Glutamatergic neuron (in vitro differentiated cells): ENCODE results near the gene ZFP36L1. TPM values are rescaled to one million over a fixed set of nuclear protein-coding genes. Genes with fewer than 3 reads are reported as not detected.

Experiments
- DNase-seq: peaks from one replicate; pipeline ENCODE4 v3.0.0; 2022
- H3K27ac Mint-ChIP-seq: one replicate; pipeline ENCODE4 v1.8.0; 2020; ENCODE audit warnings: mild to moderate bottlenecking, mixed read lengths, inconsistent platforms; ENCODE audit not compliant: unreplicated experiment
- H3K27me3 Mint-ChIP-seq: one replicate; pipeline ENCODE4 v1.8.0; 2020; ENCODE audit warnings: mild to moderate bottlenecking, moderate library complexity, mixed read lengths, inconsistent platforms; ENCODE audit not compliant: unreplicated experiment
- H3K36me3 Mint-ChIP-seq: one replicate; pipeline ENCODE4 v1.8.0; 2020; ENCODE audit warnings: mild to moderate bottlenecking, mixed read lengths, inconsistent platforms; ENCODE audit not compliant: unreplicated experiment
- H3K4me1 Mint-ChIP-seq: one replicate; pipeline ENCODE4 v1.8.0; 2020; ENCODE audit warnings: mild to moderate bottlenecking, low read depth, mixed read lengths, inconsistent platforms; ENCODE audit not compliant: unreplicated experiment
- H3K4me3 Mint-ChIP-seq: one replicate; pipeline ENCODE4 v1.8.0; 2020; ENCODE audit warnings: mild to moderate bottlenecking, mixed read lengths, inconsistent platforms; ENCODE audit not compliant: unreplicated experiment
- H3K9me3 Mint-ChIP-seq: one replicate; pipeline ENCODE4 v1.8.0; 2020; ENCODE audit warnings: mild to moderate bottlenecking, moderate library complexity, mixed read lengths, inconsistent platforms; ENCODE audit not compliant: unreplicated experiment
- CTCF ChIP-seq: fragments of 200-600 bp; sonication (generic); IDR thresholded peaks from one replicate; pipeline ENCODE4 v1.5.0; 2021; ENCODE audit not compliant: partially characterized antibody, unreplicated experiment
- total RNA-seq: library from RNA; stranded (reverse); fragmentation: NEBNext Ultra II Directional; extraction: Animal tissue kit (Norgen Biotek cat#: 25700); gene quantifications from one replicate; pipeline ENCODE4 v1.2.1, GENCODE V29; 2021; ENCODE audit not compliant: unreplicated experiment

Gene ZFP36L1
- total RNA-seq, 1 donor from 2014 or later: 2.7 TPM

DNA sequence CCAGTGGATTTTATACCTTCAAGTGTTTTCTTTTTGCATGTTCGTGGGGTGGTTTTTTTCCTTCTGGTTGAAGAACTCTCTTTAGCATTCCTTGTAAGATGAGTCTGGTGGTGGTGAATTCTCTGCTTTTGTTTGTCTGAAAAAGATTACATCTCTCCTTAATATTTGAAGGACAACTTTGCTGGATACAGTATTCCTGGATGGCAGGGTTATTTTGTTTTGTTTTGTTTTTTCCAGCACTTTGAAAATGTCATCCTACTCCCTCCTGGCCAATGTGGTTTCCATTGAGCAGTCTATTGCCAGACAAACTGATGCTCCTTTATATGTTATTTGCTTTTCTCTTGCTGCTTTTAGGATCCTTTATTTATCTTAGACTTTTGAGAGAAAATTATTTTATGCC lies 43.2 kb upstream of the ZFP36L1 start:
- Mint-ChIP-seq H3K4me1 (no peaks in the 10 kb centered on the region), H3K36me3 (peaks cover 23% of the 10 kb centered on the region), H3K9me3 (peaks cover 16% of the 10 kb centered on the region), H3K4me3 (no peak overlapping the region), H3K27me3 (peaks cover 3% of the 10 kb centered on the region), H3K27ac (no peak overlapping the region)
- no peak for DNase-seq
- TF ChIP-seq CTCF: no peak

DNA sequence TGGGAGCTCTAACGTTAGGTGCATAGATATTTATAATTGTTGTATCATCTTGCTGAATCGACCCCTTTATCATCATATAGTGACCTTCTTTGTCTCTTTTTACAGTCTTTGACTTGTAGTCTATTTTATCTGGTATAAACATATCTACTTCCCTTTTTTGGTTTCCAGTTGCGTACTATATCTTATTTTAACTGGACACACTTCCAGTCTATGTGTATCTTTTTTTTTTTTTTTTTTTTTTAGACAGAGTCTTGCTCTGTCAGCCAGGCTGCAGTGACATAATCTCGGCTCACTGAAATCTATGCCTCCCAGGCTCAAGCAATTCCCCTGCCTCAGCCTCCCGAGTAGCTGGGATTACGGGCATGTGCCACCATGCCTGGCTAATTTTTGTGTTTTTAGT lies 41.9 kb upstream of the ZFP36L1 start:
- no peak for TF ChIP-seq CTCF
- DNase-seq: no peak
- Mint-ChIP-seq H3K27ac (no peak overlapping the region), H3K36me3 (peaks cover 23% of the 10 kb centered on the region), H3K9me3 (peaks cover 16% of the 10 kb centered on the region), H3K27me3 (peaks cover 3% of the 10 kb centered on the region), H3K4me3 (no peak overlapping the region), H3K4me1 (no peaks in the 10 kb centered on the region)

DNA sequence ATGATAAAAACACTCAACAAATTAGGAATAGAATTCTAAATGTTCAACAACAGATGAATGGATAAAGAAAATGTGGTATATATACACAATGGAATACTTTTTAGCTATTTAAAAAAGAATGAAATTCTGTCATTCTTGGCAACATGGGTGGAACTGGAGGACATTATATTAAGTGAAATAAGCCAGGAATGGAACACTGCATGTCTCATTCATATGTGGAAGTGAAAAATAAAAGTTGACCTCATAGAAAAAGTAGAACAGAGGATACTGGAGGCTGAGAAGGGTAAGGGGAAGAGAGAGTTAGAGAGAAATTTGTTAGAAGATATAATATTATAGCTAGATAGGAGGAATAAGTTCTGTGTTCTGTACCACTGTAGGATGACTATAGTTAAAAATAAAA lies 35.8 kb upstream of the ZFP36L1 start:
- no peaks in the 10 kb centered on the region for H3K4me1 Mint-ChIP-seq
- peaks cover 2% of the 10 kb centered on the region for H3K27me3 Mint-ChIP-seq
- no peak overlapping the region for H3K4me3 Mint-ChIP-seq
- DNase-seq: no peak
- TF ChIP-seq CTCF: no peak
- no peak overlapping the region for H3K27ac Mint-ChIP-seq
- H3K36me3 Mint-ChIP-seq: peaks cover 8% of the 10 kb centered on the region
- H3K9me3 Mint-ChIP-seq: peaks cover 5% of the 10 kb centered on the region

DNA sequence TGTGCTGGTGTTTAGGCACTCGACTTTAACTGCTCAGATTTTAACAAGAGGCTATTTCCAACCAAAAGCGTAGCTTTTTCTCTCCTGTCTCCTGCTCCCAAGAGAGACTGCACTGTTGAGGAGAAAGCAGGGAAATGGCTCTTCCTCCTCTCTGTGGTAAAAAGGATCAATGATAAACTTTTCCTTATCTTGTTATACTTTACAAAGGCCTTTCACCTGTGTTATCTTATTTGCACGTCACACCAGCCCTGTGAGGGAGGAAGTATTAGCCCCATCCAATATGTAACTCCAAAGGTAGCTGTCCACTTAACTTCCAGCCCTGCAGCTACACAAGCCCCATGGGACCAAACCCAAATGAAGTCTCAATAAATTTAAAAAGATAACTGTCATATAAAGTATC lies 32.9 kb upstream of the ZFP36L1 start:
- H3K4me1 Mint-ChIP-seq: peaks cover under 1% of the 10 kb centered on the region
- H3K27ac Mint-ChIP-seq: no peak overlapping the region
- H3K4me3 Mint-ChIP-seq: no peak overlapping the region
- no peak for DNase-seq
- peaks cover under 1% of the 10 kb centered on the region for H3K27me3 Mint-ChIP-seq
- no peaks in the 10 kb centered on the region for H3K9me3 Mint-ChIP-seq
- no peak for TF ChIP-seq CTCF
- no peaks in the 10 kb centered on the region for H3K36me3 Mint-ChIP-seq

GRCh38 chr14:68824517-68825347 lies 31.9 kb upstream of the ZFP36L1 start:
- Mint-ChIP-seq H3K4me3 (no peak overlapping the region), H3K4me1 (peaks cover 5% of the 10 kb centered on the region), H3K36me3 (no peaks in the 10 kb centered on the region), H3K27ac (no peak overlapping the region), H3K27me3 (peaks cover 2% of the 10 kb centered on the region), H3K9me3 (no peaks in the 10 kb centered on the region)
- peak; percentile 84 for TF ChIP-seq CTCF
- peak; percentile 92 for DNase-seq
